Cardiac fibroblast (primary cell): ENCODE measurements around the gene OPCML.

Experiments used
- DNase-seq, 2 donors: peaks; one replicate each; pipeline versions ENCODE4 v3.0.0 to v3.0.0-alpha.2; 2010; ENCODE audit warnings: low read depth in 2 of 2
- H3K4me3 ChIP-seq, 2 donors: replicated peaks in 1 of 2; 1 replicate in 1 of 2; 2 replicates in 1 of 2; pipeline ENCODE4 v1.5.1; 2011; ENCODE audit warnings: low read depth in 2 of 2, low read length in 2 of 2, mild to moderate bottlenecking in 2 of 2, moderate library complexity in 1 of 2
- CTCF ChIP-seq: IDR thresholded peaks from one replicate; pipeline ENCODE4 v1.5.1; 2011; ENCODE audit warnings: low read depth, mild to moderate bottlenecking, low read length, inconsistent platforms

The OPCML gene

GRCh38 chr11:132866783-132867545 lies 665.3 kb downstream of the OPCML start:
- no peak overlapping the region for H3K4me3 ChIP-seq
- no peak for TF ChIP-seq CTCF

GRCh38 chr11:132865623-132866022 lies 666.7 kb downstream of the OPCML start:
- no peak for TF ChIP-seq CTCF
- DNase-seq = no peak

More at GRCh38 chr11:132866783-132867545, 665.3 kb downstream of the OPCML start:
- DNase-seq = peak in 1 of 2 donors; percentile 31

GRCh38 chr11:132864811-132865576 lies 667.3 kb downstream of the OPCML start:
- no peak for DNase-seq
- no peak overlapping the region for H3K4me3 ChIP-seq
- TF ChIP-seq CTCF = no peak

More at GRCh38 chr11:132865623-132866022, 666.7 kb downstream of the OPCML start:
- no peak overlapping the region for H3K4me3 ChIP-seq

GRCh38 chr11:132862933-132863332 lies 669.4 kb downstream of the OPCML start:
- no peak for DNase-seq
- TF ChIP-seq CTCF = no peak
- H3K4me3 ChIP-seq = no peak overlapping the region

GRCh38 chr11:132862137-132862536 lies 670.2 kb downstream of the OPCML start:
- no peak overlapping the region for H3K4me3 ChIP-seq
- DNase-seq = no peak
- TF ChIP-seq CTCF = no peak

- TF ChIP-seq CTCF = no peak
- no peak overlapping the region for H3K4me3 ChIP-seq
- no peak for DNase-seq
These were observed 673.0 kb downstream of the OPCML start for GRCh38 chr11:132859306-132859705.
